Kidney (tissue), 14 donors: Measurements from ENCODE around the gene ALDH9A1. TPM values are rescaled to one million over a fixed set of nuclear protein-coding genes. Genes with fewer than 3 reads are reported as not detected.

Experiments
- DNase-seq, 5 donors: peaks; one replicate each; pipeline ENCODE4 v3.0.0-alpha.2; 2013 to 2020
- FAIRE-seq: peaks from 2 replicates; lab custom pipeline; 2012; peaks lifted over from hg19 to GRCh38; lab: Jason Lieb, UNC
- H3K27ac ChIP-seq, 2 donors: one replicate each; pipeline ENCODE4 v1.7.0; 2013; ENCODE audit warnings: low read depth in 2 of 2, low read length in 2 of 2, inconsistent platforms in 1 of 2
- H3K27me3 ChIP-seq: one replicate; pipeline ENCODE4 v1.7.1; 2013; ENCODE audit warnings: low read length, inconsistent platforms; ENCODE audit not compliant: control insufficient read depth, insufficient read depth
- H3K36me3 ChIP-seq, 3 donors: one replicate each; pipeline versions ENCODE4 v1.7.0 to v1.7.1; 2013; ENCODE audit warnings: low read length in 3 of 3, control low read depth in 1 of 3, inconsistent platforms in 1 of 3; ENCODE audit not compliant: insufficient read depth in 3 of 3, control insufficient read depth in 2 of 3
- H3K4me1 ChIP-seq, 3 donors: one replicate each; pipeline versions ENCODE4 v1.7.0 to v1.7.1; 2013; ENCODE audit warnings: low read length in 3 of 3, inconsistent platforms in 1 of 3, low read depth in 1 of 3; ENCODE audit not compliant: control insufficient read depth in 2 of 3, insufficient read depth in 2 of 3
- H3K4me3 ChIP-seq, 3 donors: one replicate each; pipeline versions ENCODE4 v1.7.0 to v1.8.1; 2013; ENCODE audit warnings: low read length in 3 of 3, control low read depth in 1 of 3, inconsistent platforms in 1 of 3
- H3K9ac ChIP-seq, 3 donors: one replicate each; pipeline versions ENCODE4 v1.7.0 to v1.7.1; 2013; ENCODE audit warnings: low read length in 3 of 3, control low read depth in 1 of 3, inconsistent platforms in 1 of 3
- H3K9me3 ChIP-seq, 3 donors: one replicate each; pipeline versions ENCODE4 v1.7.0 to v1.7.1; 2013; ENCODE audit warnings: low read length in 3 of 3, control low read depth in 1 of 3, inconsistent platforms in 1 of 3; ENCODE audit not compliant: control insufficient read depth in 2 of 3, insufficient read depth in 1 of 3
- CTCF ChIP-seq: IDR thresholded peaks from 3 replicates; pipeline ENCODE4 v1.5.1; 2012; ENCODE audit warnings: mild to moderate bottlenecking, moderate library complexity, borderline replicate concordance; ENCODE audit not compliant: insufficient read depth; ENCODE audit errors: extremely low read depth
- intact Hi-C: fragments of 100-400 bp; cut with DNase I; formaldehyde crosslinking; loops from one replicate; pipeline ENCODE4 v1.11.1; 2022
- polyA plus RNA-seq: library from polyadenylated mRNA; stranded (reverse); fragments of 350-450 nt; fragmentation: Illumina TruSeq; extraction: RNeasy Lipid Tissue Mini Kit (QIAGEN cat#74804); gene quantifications from one replicate; pipeline ENCODE4 v1.2.3, GENCODE V29; 2014; ENCODE audit warnings: low read depth, low replicate concordance; ENCODE audit not compliant: insufficient read depth
- total RNA-seq: library from RNA; stranded (reverse); fragmentation: NEBNext Ultra II Directional; extraction: Animal tissue kit (Norgen Biotek cat#: 25700); gene quantifications from one replicate; pipeline ENCODE4 v1.2.1, GENCODE V29; 2021
- donor health status: control.
- donor health status: control.
- donor health status: control.
- donor health status: control.
- donor health status: control.
- donor health status: DM: yes; HTN: yes; CAD: no.
- donor health status: Normal renal cell carcinoma (clear cell type).

Gene ALDH9A1
- total and polyA plus RNA-seq, 2 donors from 2014 or later, result 70.7 to 77.2 TPM

- no peak for FAIRE-seq
- H3K36me3 ChIP-seq, result peaks cover 0 to 22% (median 8%) of the 10 kb centered on the region in 3 donors
These were observed 47.3 kb downstream of the ALDH9A1 start for GRCh38 chr1:165650981-165651625.

GRCh38 chr1:165648919-165649572, 49.3 kb downstream of the ALDH9A1 start:
- no peak for TF ChIP-seq CTCF
- no peak for DNase-seq
- Histone ChIP-seq H3K27me3 (no peaks in the 10 kb centered on the region), H3K9me3 (no peaks in the 10 kb centered on the region), H3K4me1 (peaks cover 0 to 34% (median 29%) of the 10 kb centered on the region in 3 donors), H3K36me3 (peaks cover 0 to 14% (median 8%) of the 10 kb centered on the region in 3 donors), H3K9ac (no peak overlapping the region), H3K4me3 (no peak overlapping the region), H3K27ac (no peak overlapping the region)
- intact Hi-C loops, result no loop called here
- FAIRE-seq, result no peak

More at GRCh38 chr1:165650981-165651625, 47.3 kb downstream of the ALDH9A1 start:
- Histone ChIP-seq H3K9me3 (no peaks in the 10 kb centered on the region), H3K4me3 (no peak overlapping the region), H3K27ac (no peak overlapping the region), H3K9ac (no peak overlapping the region), H3K4me1 (peaks cover 0 to 30% (median 23%) of the 10 kb centered on the region in 3 donors), H3K27me3 (no peaks in the 10 kb centered on the region)
- DNase-seq, result no peak
- intact Hi-C loops, result no loop called here
- no peak for TF ChIP-seq CTCF

GRCh38 chr1:165647970-165648369, 50.4 kb downstream of the ALDH9A1 start:
- FAIRE-seq (no peak), DNase-seq (peak in 1 of 5 donors; percentile 12)
- H3K4me3 ChIP-seq, result no peak overlapping the region
- peaks cover 0 to 34% (median 29%) of the 10 kb centered on the region in 3 donors for H3K4me1 ChIP-seq
- H3K27me3 ChIP-seq, result no peaks in the 10 kb centered on the region
- H3K9me3 ChIP-seq, result no peaks in the 10 kb centered on the region
- peak overlapping the region; percentile 33 to 63 for H3K27ac ChIP-seq
- H3K36me3 ChIP-seq, result peaks cover 0 to 7% (median 3%) of the 10 kb centered on the region in 3 donors
- no peak overlapping the region for H3K9ac ChIP-seq
- TF ChIP-seq CTCF, result no peak
- intact Hi-C loops, result no loop called here
